Middle frontal gyrus (tissue), 1 donor: ENCODE data around the gene VIP.
"Not testable (repeated sequence)": the region's sequence is repeated elsewhere in the genome, so short reads cannot be mapped to it uniquely, and the experiment has no call there.

Experiments
- DNase-seq: peaks from one replicate; pipeline ENCODE4 v3.0.0-alpha.2; 2015; ENCODE audit warnings: low spot score; ENCODE audit errors: extremely low spot score

The VIP gene

GRCh38 chr6:152750694-152751093 lies at the start of gene VIP:
Gene VIP, plus strand, starts transcription at chr6:152750797. Its CDS starts 1,381 bp downstream, at chr6:152752178.
- DNase-seq: no peak

DNA sequence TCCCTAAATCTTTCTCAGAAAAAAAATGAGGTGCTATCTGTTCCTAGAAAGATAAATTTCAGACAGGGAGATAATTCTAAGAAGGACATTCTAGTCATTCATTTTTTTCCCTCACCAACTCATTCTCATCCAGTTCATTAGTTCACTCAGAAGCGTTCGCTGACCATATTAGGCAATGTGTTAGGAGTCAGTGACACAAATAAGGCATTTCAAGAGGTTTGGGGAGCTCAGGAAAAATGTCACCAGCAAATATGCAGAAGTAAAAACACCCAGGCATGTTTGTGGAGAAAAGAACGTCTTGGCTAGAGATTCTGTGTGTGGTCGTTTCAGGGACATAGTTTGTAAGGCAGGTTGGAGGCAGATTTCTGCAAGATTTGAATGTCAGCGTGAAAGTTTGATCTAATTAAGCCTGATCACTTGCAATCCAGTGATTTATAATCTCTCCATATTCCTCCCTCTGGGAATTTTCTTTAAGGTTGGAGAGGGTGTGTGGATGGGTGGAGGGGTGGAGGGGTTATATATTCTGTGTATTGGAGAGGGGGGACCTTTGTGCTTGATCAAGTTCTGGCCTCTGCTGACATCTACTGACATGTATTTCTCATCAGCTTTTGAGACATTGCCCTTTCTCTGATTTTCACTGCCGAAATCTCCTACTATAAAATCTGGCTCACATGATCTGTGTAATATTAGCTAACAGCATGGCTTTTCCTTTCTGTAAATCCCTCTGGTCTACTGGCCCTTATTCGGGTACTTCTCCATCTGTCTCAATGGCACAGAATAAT lies 49.3 kb upstream of the VIP start:
- DNase-seq: no peak

- no peak for DNase-seq
Measured at GRCh38 chr6:152701863-152702401, 48.7 kb upstream of the VIP start.

DNA sequence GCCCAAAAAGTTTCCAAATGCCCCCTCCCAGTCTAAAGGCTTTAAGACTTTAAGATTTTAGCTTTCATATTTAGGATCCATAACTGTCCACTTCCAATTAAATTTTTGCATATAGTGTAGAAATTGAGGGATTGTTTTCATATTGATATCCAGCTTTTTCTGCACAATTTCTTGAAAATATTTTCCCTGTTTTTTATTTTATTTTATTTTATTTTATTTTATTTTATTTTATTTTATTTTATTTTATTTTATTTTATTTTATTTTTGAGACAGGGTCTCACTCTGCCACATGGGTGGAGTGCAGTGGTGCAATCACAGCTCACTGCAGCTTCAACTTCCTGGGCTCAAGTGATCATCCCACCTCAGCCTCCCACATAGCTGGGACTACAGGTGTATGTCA lies 46.8 kb upstream of the VIP start:
- DNase-seq: not testable (repeated sequence)

DNA sequence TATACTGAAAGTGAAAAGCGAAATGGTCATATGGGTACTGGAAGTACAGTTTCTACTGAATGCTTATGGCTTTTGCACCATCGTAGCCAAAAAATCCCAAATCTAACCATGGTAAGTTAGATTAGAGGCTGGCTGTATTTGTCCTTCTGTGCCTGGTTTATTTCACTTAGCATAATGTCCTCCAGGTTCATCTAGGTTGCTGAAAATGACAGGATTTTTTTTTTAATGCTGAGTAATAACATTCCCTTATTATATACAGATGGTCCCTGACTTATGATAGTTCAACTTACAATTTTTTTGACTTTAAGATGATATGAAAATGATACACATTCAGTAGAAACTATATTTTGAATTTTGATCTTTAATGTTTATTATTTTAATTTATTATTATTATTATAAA lies 45.3 kb upstream of the VIP start:
- no peak for DNase-seq

GRCh38 chr6:152716322-152716721 lies 34.3 kb upstream of the VIP start:
- no peak for DNase-seq

GRCh38 chr6:152720974-152721373 lies 29.6 kb upstream of the VIP start:
- DNase-seq: no peak

DNA sequence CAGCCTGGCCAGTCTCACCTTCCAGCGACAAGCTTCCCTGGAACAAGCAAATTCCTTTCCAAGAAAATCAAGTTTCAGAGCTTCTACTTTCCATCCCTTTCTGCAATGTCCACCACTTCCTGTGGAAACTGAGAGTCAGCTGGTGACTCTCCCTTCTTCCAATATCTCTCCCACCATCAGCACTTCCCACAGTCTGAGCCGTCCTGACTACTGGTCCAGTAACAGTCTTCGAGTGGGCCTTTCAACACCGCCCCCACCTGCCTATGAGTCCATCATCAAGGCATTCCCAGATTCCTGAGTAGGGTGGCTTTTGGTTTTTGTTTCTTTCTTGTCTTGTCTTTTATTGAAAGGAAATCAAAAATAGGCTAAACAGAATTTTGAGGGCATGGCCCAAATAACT lies 28.6 kb upstream of the VIP start:
- no peak for DNase-seq

GRCh38 chr6:152723398-152723797 lies 27.2 kb upstream of the VIP start:
- DNase-seq: no peak

GRCh38 chr6:152726313-152726712 lies 24.3 kb upstream of the VIP start:
- DNase-seq: no peak

DNA sequence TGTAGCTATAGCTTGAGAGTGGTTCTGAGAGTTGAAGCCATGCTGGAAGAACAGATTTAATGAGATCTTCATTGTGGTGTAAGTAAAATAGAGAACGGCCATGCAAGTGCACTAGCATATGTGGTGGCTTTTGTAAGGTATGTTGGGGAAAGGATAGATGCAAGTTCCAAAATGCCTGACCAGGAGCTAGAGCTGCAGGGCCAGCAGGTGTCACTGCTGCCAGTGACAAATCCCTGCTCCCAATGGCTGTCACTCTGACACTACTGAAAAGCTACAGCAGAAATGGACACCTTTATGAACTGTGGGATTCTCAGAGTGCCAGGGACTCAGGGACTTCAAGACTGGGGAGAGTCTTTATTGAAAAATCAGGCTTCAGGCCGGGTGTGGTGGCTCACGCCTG lies 23.1 kb upstream of the VIP start:
- no peak for DNase-seq

DNA sequence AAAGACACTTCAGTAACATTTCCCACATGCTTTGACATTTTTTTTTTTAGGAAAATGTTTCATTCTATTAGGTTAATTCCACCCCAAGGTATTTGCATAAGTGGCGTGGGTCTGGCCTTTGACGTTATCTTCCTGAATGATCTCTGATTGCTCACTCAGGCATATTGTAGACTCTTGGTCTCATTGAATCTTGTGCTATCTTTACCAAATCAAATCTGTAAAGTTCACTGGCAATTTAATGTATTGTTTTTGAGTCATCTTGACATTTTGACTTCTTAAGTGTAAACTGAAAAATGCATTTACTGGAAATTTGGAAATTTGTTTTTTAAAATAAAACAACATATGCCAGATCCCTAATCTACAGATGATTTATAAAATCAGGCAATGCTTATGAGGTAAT lies 16.0 kb upstream of the VIP start:
- no peak for DNase-seq

DNA sequence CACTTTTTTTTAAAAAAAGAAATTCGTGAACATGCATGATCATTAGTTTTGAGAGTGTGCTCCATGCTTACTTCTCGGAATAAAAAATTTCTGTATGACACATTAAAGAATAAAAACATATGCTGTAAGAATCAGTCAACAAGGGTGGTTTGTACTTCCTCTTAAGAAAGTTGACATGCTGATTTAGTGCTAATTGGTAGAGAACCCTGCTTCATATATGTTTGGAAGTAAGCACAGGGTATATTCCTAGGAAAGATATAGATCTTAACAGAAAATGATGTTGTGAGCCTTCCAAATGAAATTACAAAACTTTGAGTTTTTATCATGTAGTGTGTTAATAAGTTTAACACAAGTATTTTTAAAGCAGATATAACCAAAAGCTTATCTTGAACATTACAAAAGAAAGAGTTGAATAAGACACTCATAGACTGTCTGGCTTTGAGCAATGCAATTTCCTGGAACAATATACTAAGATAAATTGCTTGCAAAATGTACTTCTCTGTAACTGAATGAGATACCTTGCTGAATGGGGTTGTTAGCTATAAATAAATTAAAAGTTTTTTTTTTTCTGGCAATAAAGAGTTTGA lies 13.8 kb upstream of the VIP start:
- no peak for DNase-seq

GRCh38 chr6:152745509-152746171 lies 5.0 kb upstream of the VIP start:
- no peak for DNase-seq

GRCh38 chr6:152746172-152746553 lies 4.4 kb upstream of the VIP start:
- no peak for DNase-seq

DNA sequence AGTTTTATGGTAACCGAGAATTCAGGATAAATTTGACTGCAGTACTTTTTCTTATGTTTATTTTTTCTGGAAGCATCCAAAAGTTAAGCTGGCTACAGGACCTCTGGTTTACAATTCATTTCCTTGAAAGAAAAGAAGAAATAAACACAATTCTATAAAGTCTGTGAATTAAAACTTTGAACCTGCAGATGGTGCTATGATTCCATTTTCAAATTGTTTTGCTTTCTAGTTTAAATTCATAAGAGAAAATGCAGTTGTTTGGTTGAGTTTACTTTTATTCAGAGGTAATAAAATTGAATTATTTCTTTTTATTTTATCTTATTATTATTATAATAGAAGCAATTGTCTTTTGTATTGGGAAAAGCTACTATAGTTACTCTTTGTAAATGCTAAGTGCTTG lies 1.8 kb upstream of the VIP start:
- no peak for DNase-seq

DNA sequence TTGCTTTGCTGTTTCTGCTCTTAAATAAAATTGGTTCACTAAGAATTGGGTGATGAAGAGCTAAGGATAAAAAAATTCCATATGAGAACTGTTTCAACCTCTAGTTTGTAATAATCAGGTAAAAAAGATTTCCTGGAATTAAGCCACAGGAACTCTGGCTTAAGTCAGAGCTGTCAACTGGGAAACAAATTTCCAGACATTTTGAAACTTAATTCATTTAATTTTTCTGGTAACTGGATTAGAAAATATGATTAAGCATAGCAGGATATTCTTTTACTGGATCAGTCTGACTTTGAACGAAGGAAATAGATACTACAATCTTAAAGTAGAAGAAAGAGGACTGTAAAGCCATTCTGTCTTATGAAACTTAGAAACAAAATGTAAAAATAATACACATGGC lies 1.3 kb upstream of the VIP start:
- DNase-seq: no peak

DNA sequence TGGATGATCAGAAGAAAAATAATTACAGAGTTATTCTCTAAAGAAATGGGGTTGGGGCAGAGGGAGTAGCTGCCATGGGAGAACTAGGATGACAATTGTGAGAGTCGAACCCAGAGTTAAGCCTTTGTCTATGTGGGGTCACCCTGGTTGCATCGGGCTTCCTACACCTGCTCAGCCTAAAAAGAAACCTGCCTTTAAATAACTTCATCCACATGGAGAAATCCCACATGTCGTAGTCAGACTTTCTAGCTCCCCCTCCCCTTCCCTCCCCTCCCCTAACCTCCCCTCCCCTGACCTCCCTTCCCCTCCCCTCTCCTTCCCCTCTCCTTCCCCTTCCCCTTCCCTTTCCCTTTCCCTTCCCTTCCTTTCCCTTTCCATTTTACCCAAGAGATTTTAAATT lies 14.7 kb downstream of the VIP start:
- no peak for DNase-seq

GRCh38 chr6:152769159-152769558 lies 18.6 kb downstream of the VIP start:
- no peak for DNase-seq

DNA sequence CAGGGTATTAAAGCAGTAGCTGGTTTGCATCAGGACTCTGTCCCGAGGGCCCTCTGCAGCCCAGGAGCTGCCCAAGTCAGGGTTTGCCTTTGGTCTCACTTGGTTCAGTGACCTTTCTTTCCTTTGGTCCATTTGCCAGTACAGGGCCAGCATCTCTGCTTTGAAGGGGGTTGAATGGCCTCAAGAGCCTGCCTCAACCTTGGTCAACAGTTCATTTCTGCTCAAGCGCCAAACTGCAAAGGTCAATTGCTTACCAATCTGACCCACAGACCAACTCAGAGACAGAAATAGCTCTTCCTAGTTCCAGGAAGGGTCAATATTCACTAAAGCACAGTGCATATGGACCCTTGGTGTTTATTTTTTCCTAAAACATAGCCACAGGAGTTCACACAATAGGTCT lies 19.4 kb downstream of the VIP start:
- no peak for DNase-seq

DNA sequence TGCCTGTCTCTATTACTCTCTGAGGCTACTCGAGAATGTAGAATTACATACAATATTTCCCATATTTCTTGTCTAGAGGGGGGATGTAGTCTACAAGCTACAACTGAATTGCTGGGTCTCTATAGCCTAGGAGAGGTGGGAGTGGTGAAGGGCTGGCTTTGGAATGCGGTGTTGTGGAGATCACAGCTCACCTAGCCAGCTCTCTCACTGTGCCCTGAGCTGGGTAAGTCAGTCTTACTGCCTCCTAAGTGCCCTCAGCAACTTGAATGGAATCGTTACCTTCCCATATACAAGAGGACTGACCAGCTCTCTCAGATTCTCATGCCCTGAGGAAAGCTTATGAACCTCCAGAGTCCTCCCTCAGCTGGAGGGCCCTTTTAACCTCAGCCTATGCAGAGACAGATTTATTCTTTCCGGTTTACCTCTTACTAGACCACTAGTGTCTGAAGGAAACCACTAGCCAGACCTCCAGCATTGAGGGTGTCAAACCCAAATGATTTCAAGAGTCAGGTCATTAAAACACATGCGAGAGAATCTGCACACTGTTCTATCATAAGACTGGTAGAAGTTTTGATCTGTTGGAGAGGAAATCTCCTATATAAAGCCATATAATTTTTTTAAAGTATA lies 20.6 kb downstream of the VIP start:
- DNase-seq: no peak

DNA sequence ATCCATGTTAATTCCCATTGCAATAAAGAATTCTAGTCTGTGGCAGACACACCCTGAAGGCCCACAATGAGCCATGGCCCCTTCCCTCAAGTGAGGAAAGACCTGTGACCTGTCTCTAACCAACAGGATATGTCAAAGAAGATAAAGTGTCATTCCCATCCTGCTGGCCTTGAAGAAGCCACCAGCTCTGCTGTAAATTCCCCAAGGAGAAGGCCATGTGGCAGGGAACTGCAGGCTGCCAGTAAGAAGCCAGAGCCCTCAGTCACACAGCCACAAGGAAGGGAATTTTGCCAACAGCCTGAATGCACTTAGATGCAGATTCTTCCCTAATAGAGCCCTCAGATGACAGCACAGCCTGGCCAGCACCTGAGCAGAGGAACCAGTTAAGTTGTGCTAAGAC lies 24.8 kb downstream of the VIP start:
- DNase-seq: no peak
